Testis (tissue), 2 donors: ENCODE measurements around the gene RASGRF1.

Experiments used
- CTCF ChIP-seq, 3 experiments: fragments of 450-650 bp in 2 of 3; fragments of 200-600 bp in 1 of 3; sonication (generic) in 1 of 3; IDR thresholded peaks; one replicate each; pipeline ENCODE4 v1.5.1; 2016 to 2019; ENCODE audit warnings: antibody characterized with exemption in 3 of 3, mild to moderate bottlenecking in 2 of 3, moderate library complexity in 1 of 3
- POLR2A ChIP-seq: fragments of 450-650 bp; IDR thresholded peaks from one replicate; pipeline ENCODE4 v1.6.1; 2017; ENCODE audit warnings: antibody characterized with exemption, mild to moderate bottlenecking, moderate library complexity

- no peak for TF ChIP-seq POLR2A
- no peak for TF ChIP-seq CTCF (IDR thresholded peaks at IDR 0.05)
These were observed 11.4 kb upstream of the RASGRF1 start for GRCh38 chr15:79101866-79102581.
